ENCODE measurements around the gene HCN2.
"Not testable (repeated sequence)": the region's sequence is repeated elsewhere in the genome, so short reads cannot be mapped to it uniquely, and the experiment has no call there.

HCN2 gene

DNA sequence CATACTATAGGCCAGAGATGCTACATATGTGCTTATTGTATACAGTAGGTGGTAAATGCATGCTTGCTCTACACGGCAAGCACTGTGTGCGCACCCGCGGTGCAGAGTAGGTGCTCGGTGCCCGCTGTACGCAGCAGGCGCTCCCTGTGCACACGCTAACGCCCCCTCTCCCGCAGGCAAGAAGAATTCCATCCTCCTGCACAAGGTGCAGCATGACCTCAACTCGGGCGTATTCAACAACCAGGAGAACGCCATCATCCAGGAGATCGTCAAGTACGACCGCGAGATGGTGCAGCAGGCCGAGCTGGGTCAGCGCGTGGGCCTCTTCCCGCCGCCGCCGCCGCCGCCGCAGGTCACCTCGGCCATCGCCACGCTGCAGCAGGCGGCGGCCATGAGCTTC is 25.9 kb downstream of the HCN2 start:
- ATAC-seq (no peak), DNase-seq (ENCODE audit: low spot score in 2 of 2) (no peak)
- Mint-ChIP-seq H3K36me3 (peaks cover 49% of the 10 kb centered on the region), H3K4me1 (peaks cover 22% of the 10 kb centered on the region), H3K4me3 (no peak overlapping the region), H3K9me3 (no peaks in the 10 kb centered on the region), H3K27ac (no peak overlapping the region)

DNA sequence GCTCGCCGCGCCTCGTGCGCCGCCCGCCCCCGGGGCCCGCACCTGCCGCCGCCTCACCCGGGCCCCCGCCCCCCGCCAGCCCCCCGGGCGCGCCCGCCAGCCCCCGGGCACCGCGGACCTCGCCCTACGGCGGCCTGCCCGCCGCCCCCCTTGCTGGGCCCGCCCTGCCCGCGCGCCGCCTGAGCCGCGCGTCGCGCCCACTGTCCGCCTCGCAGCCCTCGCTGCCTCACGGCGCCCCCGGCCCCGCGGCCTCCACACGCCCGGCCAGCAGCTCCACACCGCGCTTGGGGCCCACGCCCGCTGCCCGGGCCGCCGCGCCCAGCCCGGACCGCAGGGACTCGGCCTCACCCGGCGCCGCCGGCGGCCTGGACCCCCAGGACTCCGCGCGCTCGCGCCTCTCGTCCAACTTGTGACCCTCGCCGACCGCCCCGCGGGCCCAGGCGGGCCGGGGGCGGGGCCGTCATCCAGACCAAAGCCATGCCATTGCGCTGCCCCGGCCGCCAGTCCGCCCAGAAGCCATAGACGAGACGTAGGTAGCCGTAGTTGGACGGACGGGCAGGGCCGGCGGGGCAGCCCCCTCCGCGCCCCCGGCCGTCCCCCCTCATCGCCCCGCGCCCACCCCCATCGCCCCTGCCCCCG is 26.5 kb downstream of the HCN2 start:
- no peak overlapping the region for H3K27ac Mint-ChIP-seq
- H3K9me3 Mint-ChIP-seq, result no peaks in the 10 kb centered on the region
- H3K4me3 Mint-ChIP-seq, result no peak overlapping the region
- DNase-seq (ENCODE audit: low spot score in 2 of 2), result no peak
- H3K36me3 Mint-ChIP-seq, result peaks cover 43% of the 10 kb centered on the region
- H3K4me1 Mint-ChIP-seq, result peaks cover 16% of the 10 kb centered on the region
- ATAC-seq, result no peak

DNA sequence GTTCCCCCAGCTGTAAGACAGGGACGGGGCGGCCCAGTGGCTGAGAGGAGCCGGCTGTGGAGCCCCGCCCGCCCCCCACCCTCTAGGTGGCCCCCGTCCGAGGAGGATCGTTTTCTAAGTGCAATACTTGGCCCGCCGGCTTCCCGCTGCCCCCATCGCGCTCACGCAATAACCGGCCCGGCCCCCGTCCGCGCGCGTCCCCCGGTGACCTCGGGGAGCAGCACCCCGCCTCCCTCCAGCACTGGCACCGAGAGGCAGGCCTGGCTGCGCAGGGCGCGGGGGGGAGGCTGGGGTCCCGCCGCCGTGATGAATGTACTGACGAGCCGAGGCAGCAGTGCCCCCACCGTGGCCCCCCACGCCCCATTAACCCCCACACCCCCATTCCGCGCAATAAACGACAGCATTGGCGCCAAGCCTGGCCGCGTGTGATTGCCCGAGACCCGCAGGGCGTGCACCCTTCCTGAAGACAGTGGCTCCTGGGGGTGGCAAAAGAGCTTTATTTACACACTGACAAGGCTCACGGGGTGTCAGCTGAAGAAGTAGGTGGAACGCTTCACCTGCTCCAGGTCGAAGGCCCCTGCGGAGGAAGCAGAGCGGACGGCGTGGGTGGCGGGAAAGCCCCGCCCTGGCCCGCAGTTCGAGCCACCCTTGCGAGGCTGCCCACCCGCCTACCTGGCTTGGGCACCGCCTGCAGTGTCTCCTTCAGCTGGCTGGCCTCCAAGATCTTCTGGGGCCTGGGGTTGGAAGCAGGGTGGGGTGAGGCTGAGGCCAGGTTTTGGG is 27.3 kb downstream of the HCN2 start:
- Mint-ChIP-seq H3K27ac (no peak overlapping the region), H3K4me3 (no peak overlapping the region), H3K9me3 (no peaks in the 10 kb centered on the region), H3K36me3 (peaks cover 36% of the 10 kb centered on the region), H3K4me1 (peaks cover 9% of the 10 kb centered on the region)
- no peak for DNase-seq (ENCODE audit: low spot score in 2 of 2)
- no peak for ATAC-seq

DNA sequence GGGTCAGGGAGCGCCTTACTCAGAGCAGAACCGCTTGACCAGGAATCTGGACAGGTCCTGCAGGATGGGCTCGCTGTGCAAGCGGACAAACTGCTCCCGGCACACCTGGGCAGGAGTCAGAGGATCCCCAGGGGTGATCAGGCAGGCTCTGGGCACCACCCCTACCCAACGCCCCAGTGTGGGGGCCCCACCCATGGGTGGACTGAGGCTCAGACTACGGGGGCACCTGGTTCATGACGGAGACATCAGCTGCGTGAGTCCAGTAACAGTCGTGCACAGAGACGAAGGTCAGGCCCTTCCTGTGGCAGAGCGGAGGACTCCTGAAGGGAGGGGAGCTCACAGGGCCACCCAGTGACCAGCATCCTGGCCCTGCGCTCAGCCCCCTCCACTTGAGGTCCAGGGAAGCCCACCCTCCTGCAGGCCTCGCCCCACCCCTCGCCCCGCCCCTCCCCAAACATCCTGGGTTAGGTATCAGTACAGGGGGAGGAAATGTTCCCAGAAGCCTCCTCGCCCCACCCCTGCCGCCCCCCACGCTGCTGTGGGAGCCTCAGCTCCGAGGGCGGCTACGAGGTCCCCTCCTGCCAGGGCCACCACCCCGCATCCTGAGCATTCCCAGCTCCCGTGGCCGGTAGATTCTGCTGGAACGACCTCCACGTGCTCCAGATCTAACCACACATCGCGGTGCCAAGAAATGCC is 28.0 kb downstream of the HCN2 start:
- H3K36me3 Mint-ChIP-seq, result peaks cover 35% of the 10 kb centered on the region
- H3K9me3 Mint-ChIP-seq, result no peaks in the 10 kb centered on the region
- DNase-seq (ENCODE audit: low spot score in 2 of 2), result no peak
- no peak overlapping the region for H3K4me3 Mint-ChIP-seq
- H3K4me1 Mint-ChIP-seq, result peaks cover 5% of the 10 kb centered on the region
- no peak overlapping the region for H3K27ac Mint-ChIP-seq
- no peak for ATAC-seq

DNA sequence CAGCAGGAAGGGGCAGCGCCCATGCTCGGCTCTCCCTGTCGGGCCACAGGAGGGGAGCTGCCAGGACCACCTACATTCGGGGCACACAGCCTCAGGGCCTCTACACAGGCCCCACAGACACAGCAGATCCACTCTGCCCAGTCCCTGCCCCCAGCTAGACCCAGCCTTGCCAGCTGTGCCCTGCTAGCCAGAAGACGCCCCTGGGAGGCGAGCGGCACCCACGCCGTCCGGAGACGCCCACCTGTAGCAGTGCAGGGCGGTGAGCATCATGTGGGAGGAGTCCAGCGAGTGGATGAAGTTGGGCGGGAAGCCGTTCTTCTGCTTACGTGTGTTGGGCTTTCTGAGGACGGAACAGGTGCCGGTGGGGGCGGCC is 28.6 kb downstream of the HCN2 start:
- no peak for ATAC-seq
- no peak for DNase-seq (ENCODE audit: low spot score in 2 of 2)
- peaks cover 35% of the 10 kb centered on the region for H3K36me3 Mint-ChIP-seq

DNA sequence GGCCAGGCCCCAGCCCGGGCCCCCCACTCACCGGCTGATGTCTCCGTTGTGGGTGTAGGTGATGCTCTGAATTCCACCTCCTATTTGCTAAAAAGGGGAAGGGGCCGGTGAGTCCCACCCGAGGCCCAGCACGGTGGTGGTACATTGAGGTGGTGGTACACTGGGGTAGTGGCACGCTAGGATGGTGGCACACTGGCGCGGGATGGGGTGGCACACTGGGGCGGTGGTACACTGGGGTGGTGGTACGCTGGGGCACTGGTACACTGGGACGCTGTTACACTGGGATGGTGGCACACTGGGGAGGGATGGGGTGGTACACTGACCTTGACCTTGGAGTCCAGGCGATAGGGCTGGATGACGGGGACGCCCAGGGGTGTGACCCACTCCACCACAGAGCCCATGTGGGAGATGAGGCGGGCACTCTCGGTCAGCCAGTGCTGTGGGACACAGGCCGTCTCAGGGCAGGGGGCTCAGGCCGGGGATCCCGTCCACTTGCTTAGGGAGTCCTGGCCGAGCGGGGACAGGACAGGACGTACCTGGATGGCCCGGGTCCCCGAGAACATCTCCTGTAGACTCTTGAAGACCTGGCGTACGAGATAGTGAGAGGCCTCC is 29.1 kb downstream of the HCN2 start:
- no peak overlapping the region for H3K4me3 Mint-ChIP-seq
- H3K4me1 Mint-ChIP-seq, result no peaks in the 10 kb centered on the region
- H3K27ac Mint-ChIP-seq, result no peak overlapping the region
- H3K9me3 Mint-ChIP-seq, result no peaks in the 10 kb centered on the region
- ATAC-seq (no peak), DNase-seq (ENCODE audit: low spot score in 2 of 2) (no peak)
- H3K36me3 Mint-ChIP-seq, result peaks cover 35% of the 10 kb centered on the region

More for the DNA sequence above, 28.6 kb downstream of the HCN2 start:
- H3K9me3 Mint-ChIP-seq, result no peaks in the 10 kb centered on the region
- H3K27ac Mint-ChIP-seq, result no peak overlapping the region
- H3K4me3 Mint-ChIP-seq, result no peak overlapping the region
- H3K4me1 Mint-ChIP-seq, result peaks cover under 1% of the 10 kb centered on the region

DNA sequence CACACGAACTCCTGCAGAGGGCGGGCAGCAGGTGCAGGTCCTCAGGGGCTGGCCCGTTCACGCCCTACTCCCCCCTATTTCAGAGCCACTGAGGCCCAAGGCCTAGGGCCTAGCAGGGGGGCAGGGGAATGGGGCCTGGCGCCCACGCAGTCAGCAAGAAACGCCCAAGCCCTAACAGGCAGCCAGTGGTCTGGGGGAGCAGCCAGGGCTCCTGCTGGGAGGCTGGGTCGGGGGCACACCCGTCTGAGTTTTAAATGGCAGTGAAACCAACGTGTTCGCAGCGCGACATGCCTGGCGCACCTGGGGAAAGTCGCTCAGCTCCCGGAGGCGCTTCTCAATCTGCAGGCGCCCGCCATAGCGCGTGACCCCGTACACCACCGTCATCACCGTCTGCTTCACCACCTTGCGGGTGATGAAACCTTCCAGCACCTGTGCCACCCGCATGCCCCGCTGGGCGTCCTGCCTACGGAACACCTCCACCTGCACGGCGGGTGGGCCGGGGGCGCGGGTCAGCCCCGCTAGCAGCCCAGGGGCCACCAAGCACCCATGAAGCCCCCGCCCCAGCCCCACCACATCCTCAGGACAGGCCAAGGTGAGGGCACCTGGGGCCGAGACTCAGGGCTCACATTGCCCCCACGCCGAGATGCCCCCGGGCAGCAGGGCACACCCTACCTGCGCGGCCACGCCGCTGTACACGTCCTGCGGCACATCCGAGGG is 29.8 kb downstream of the HCN2 start:
- ATAC-seq (no peak), DNase-seq (ENCODE audit: low spot score in 2 of 2) (no peak)
- Mint-ChIP-seq H3K9me3 (no peaks in the 10 kb centered on the region), H3K4me3 (no peak overlapping the region), H3K27ac (no peak overlapping the region), H3K4me1 (no peaks in the 10 kb centered on the region), H3K36me3 (peaks cover 30% of the 10 kb centered on the region)

DNA sequence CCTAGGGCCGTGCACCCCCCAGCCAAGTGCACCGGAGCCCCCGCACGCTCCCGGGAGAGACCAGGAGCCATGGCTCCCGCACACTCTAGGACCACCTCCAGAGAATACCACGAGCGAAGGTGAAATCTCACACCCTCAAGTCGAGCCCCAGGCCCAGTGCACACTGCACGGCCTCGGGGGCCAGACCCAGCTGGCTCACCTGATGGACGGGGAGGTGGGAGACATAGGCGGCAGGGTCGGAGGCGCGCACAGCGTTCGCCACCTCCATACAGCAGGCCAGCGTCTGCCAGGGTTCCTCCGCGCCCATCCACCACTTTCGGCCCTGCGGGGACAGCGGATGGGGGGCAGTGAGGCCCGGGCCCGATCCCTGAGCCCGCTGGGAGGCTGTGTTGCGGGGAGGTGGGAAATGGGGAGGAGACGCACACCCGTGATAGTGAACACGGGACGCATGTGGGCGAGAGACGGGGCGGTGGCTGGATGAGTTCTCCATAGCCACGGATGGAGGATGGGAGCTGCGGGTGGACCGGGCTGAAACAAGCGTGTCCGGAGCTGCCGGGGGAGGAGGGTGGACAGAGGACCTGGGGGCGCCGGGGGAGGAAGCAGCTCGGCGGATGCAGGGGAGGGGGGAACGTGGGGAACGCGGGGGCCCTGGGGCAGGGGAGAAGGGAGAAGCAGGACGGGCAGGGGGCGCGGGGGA is 30.6 kb downstream of the HCN2 start:
- no peaks in the 10 kb centered on the region for H3K9me3 Mint-ChIP-seq
- peaks cover under 1% of the 10 kb centered on the region for H3K4me1 Mint-ChIP-seq
- no peak overlapping the region for H3K27ac Mint-ChIP-seq
- H3K4me3 Mint-ChIP-seq, result no peak overlapping the region
- DNase-seq (ENCODE audit: low spot score in 2 of 2) (no peak), ATAC-seq (no peak)
- H3K36me3 Mint-ChIP-seq, result peaks cover 30% of the 10 kb centered on the region

DNA sequence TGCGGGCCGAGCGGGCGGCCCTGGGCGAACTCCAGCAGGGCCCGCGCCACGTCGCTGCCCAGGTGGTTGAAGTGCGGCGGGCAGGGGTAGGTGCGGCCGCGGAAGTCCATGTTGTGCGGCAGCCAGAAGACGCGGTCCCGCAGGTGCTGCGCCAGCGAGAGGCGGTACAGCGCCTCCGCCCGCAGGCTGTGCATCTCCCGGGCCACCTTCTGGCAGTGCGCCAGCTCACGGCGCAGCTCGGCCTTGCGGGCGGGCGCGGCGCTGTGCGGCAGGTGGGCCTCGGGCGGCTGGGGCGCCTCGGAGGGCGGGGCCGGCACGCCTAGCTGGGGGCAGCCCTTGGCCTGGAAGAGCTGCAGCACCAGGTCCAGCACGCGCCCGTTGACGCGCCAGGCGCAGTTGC is 31.5 kb downstream of the HCN2 start:
- not testable (repeated sequence) for ATAC-seq; H3K9me3 Mint-ChIP-seq; DNase-seq (ENCODE audit: low spot score in 2 of 2); H3K4me3 Mint-ChIP-seq; H3K27ac Mint-ChIP-seq; H3K4me1 Mint-ChIP-seq
- peaks cover 39% of the 10 kb centered on the region for H3K36me3 Mint-ChIP-seq

DNA sequence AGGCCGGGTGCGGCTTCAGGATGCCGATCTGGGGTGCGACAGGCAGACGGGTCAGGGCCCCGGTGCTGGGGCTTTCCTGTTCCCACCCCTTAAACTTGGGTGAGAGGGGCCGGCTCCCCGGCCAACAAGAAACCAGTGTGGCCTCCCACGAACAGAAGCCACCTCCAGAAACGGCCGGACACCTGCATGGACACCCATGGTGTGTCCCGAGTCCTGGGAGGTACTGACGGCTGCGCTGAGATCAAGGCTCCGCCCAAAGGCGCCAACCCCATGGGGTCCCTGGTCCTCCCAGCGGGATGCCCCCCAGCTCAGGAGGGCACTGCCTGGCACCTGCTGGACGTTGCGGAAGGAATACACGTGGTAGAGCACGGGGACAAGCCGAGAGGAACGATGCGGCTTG is 32.1 kb downstream of the HCN2 start:
- H3K9me3 Mint-ChIP-seq, result no peaks in the 10 kb centered on the region
- H3K27ac Mint-ChIP-seq, result no peak overlapping the region
- peaks cover 45% of the 10 kb centered on the region for H3K36me3 Mint-ChIP-seq
- peaks cover 5% of the 10 kb centered on the region for H3K4me1 Mint-ChIP-seq
- ATAC-seq (no peak), DNase-seq (ENCODE audit: low spot score in 2 of 2) (no peak)
- H3K4me3 Mint-ChIP-seq, result no peak overlapping the region

DNA sequence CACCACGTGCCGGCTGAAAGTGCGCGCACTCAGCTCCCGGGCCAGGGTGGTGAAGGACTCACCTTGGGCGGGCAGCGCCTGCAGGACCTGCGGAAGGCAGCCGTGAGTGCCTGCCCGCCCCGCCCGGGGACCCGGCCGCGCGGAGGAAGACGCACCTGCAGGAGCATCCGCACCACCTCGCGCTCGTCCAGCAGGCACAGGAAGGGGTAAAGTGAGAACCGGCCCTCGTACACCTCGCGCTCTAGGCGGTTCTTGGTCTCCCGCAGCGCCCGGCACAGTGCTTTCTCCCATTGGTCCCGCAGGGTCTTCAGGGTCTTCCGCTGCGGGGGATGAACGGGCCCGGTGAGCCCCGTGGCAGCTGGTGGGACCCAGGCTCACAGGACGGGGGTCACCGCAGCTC is 33.0 kb downstream of the HCN2 start:
- H3K36me3 Mint-ChIP-seq, result peaks cover 45% of the 10 kb centered on the region
- no peaks in the 10 kb centered on the region for H3K9me3 Mint-ChIP-seq

DNA sequence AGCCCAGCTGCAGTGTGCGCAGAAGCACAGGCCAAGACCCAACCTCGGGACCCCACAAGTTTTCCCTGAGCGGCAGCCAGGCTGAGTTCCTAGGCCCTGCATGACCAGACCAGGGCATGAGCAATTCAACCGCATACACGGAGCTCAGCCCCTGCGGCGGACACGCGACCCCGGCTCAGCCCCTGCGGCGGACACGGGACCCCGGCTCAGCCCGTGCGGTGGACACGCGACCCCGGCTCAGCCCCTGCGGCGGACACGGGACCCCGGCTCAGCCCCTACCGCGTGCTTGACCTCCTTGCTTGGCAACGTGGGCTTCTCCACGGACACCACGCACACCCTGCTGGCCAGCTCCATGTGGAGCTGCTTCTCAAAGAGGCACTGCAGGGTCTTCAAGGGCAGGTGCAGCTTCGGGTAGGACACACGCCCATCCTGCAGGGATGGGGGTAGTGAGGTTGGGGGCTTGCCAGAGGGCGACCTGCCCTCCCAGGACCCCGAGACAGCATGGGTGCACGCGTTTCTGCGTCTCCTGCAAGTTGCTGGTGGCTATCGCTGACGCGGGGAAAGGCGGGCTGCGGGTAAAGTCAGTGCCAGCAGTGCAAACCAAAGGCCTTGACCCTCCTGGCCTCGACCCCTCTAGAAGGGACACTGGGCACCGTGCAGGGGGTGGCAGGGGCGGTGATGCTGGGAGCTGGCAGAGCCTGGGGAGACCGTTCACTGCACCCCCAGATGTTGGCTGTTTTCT is 33.7 kb downstream of the HCN2 start:
- no peaks in the 10 kb centered on the region for H3K9me3 Mint-ChIP-seq
- peaks cover 5% of the 10 kb centered on the region for H3K4me1 Mint-ChIP-seq
- H3K4me3 Mint-ChIP-seq, result no peak overlapping the region
- ATAC-seq, result no peak
- H3K27ac Mint-ChIP-seq, result no peak overlapping the region
- no peak for DNase-seq (ENCODE audit: low spot score in 2 of 2)
- peaks cover 48% of the 10 kb centered on the region for H3K36me3 Mint-ChIP-seq

More for the DNA sequence above, 33.0 kb downstream of the HCN2 start:
- DNase-seq (ENCODE audit: low spot score in 2 of 2) (no peak), ATAC-seq (no peak)
- H3K4me1 Mint-ChIP-seq, result peaks cover 5% of the 10 kb centered on the region
- H3K4me3 Mint-ChIP-seq, result no peak overlapping the region
- no peak overlapping the region for H3K27ac Mint-ChIP-seq

DNA sequence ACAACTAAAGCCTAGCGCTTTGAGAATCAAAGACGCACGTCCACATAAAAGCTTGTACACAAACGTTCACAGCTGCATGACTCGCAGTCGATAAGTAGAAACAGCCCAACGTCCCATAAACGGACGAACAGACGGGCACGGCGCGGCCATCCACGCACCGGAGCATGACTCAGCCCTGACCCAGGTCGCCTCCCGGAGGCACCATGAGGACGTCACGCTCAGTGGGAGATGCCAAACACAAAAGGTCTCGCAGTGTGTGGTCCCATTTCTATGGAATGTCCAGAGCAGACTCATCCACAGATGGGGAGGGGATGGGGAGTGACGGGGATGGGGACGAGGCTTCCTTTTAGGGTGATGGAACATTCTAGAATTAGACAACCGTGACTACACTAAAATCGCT is 34.3 kb downstream of the HCN2 start:
- H3K27ac Mint-ChIP-seq, result no peak overlapping the region
- DNase-seq (ENCODE audit: low spot score in 2 of 2), result no peak
- H3K36me3 Mint-ChIP-seq, result peaks cover 48% of the 10 kb centered on the region
- H3K4me1 Mint-ChIP-seq, result peaks cover 5% of the 10 kb centered on the region
- no peak overlapping the region for H3K4me3 Mint-ChIP-seq
- ATAC-seq, result no peak
- no peaks in the 10 kb centered on the region for H3K9me3 Mint-ChIP-seq

DNA sequence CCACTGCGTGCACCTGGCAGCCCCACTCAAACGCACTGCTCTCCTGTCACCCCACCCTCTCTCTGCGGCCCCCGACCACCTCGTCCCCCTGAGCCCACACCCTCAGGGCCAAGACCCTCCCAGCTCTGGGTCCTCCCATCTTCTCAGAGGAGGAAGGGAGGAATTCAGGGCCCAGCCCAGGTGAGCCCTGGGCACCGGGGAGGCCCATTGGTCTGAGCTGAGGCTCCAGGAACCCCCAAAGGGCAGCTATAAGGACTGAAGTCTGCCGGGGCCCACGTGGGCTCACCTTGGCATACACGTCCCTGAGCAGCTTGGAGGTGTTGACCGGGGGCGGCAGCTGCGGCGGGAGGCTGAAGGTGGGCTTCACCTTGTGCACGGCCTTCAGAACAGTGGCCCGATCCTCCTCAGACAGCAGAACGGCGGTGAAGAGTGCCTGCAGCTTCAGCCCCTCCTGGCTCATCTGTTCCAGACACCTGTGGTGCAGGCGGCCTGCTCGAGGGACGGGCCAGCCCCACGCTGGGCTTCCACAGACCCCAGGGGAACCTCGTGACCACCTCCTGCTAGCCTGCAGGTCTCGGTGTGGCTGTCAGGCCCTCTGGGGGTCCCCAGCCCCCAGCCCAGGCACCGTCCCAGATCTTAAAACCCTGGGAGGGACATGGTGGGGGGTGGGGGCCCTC is 34.9 kb downstream of the HCN2 start:
- H3K4me1 Mint-ChIP-seq, result peaks cover 5% of the 10 kb centered on the region
- no peak for ATAC-seq
- H3K27ac Mint-ChIP-seq, result no peak overlapping the region
- no peaks in the 10 kb centered on the region for H3K9me3 Mint-ChIP-seq
- H3K4me3 Mint-ChIP-seq, result no peak overlapping the region
- no peak for DNase-seq (ENCODE audit: low spot score in 2 of 2)
- H3K36me3 Mint-ChIP-seq, result peaks cover 50% of the 10 kb centered on the region

Data from stimulated activated effector memory CD8-positive, alpha-beta T cell treated with anti-CD3 and anti-CD28 coated beads, Interleukin-12 subunit alpha, Interleukin-12 subunit beta, amount 100 ng/mL, for 72 hours (primary cell).